ENCODE data around the gene WWC2.

GRCh38 chr4:183299464-183299863 is 200.4 kb downstream of the WWC2 start:
- no peak for TF ChIP-seq CTCF (conservative IDR thresholded peaks at IDR 0.05; ENCODE audit: low read depth, low read length)
- no peak for TF ChIP-seq EZH2 (IDR thresholded peaks at IDR 0.05; ENCODE audit: borderline replicate concordance, low read depth, low read length, poor library complexity, severe bottlenecking)
